ENCODE measurements around the gene DLL1. TPM values are rescaled to one million over a fixed set of nuclear protein-coding genes. Genes with fewer than 3 reads are reported as not detected.

DLL1 gene
- total and polyA plus RNA-seq, 8 donors: 10.8 to 21.6 (median 15.3) TPM

DNA sequence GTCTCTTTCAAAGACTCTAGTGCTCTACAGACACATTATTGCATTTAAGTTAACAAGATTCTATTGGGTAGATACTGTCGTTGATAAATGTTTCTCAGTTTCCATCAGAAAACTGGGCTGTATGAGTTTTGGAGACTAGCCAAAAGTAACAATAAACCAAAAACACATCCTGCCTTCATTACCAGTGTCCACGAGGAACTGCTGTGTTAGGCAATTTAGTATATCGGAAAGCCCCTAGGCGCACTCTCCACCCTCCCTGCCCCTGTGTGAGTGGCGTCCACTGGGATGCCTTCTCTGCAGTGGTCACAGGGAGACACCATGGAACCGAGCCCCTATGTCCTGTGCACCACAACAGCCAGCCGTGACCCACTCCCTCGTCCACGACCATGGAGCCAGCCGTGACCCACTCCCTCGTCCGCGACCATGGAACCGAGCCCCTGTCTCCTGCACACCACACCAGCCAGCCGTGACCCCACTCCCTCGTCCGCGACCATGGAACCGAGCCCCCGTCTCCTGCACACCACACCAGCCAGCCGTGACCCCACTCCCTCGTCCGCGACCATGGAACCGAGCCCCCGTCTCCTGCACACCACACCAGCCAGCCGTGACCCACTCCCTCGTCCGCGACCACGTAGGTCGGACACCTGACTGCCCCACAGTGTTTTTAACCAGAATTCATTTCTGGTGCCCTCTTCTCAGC, 35.3 kb downstream of the DLL1 start:
- DNase-seq (peak in 1 of 6 donors; percentile 48), ATAC-seq (no peak), FAIRE-seq (no peak)
- H3K9me3 ChIP-seq: no peaks in the 10 kb centered on the region
- TF ChIP-seq CTCF (IDR thresholded peaks at IDR 0.05): no peak
- H3K27me3 ChIP-seq: no peaks in the 10 kb centered on the region
- H3K36me3 ChIP-seq: no peaks in the 10 kb centered on the region
- H3K27ac ChIP-seq: no peak overlapping the region
- 92 to 93% methylated on average over 26 to 32 of the region's 32 CpGs for WGBS, 2 donors
- intact Hi-C loops (cut with DNase I): no loop called here
- H3K4me1 ChIP-seq: peaks cover 0 to 5% (median 1%) of the 10 kb centered on the region in 3 donors
- no peak overlapping the region for H3K4me3 ChIP-seq

- no peaks in the 10 kb centered on the region for H3K9me3 ChIP-seq
- FAIRE-seq: no peak
- no peaks in the 10 kb centered on the region for H3K27me3 ChIP-seq
- intact Hi-C loops (cut with DNase I): no loop called here
- no peaks in the 10 kb centered on the region for H3K36me3 ChIP-seq
- WGBS, 2 donors: 86 to 92% methylated on average over 14 of the region's 14 CpGs
- peak in 1 of 6 donors; percentile 39 for DNase-seq
- no peak overlapping the region for H3K4me3 ChIP-seq
- no peak for TF ChIP-seq CTCF (IDR thresholded peaks at IDR 0.05)
- no peak overlapping the region for H3K27ac ChIP-seq
- peaks cover 0 to 2% (median 0%) of the 10 kb centered on the region in 3 donors for H3K4me1 ChIP-seq
- no peak for ATAC-seq
These were observed 36.3 kb downstream of the DLL1 start for GRCh38 chr6:170254315-170255213.

DNA sequence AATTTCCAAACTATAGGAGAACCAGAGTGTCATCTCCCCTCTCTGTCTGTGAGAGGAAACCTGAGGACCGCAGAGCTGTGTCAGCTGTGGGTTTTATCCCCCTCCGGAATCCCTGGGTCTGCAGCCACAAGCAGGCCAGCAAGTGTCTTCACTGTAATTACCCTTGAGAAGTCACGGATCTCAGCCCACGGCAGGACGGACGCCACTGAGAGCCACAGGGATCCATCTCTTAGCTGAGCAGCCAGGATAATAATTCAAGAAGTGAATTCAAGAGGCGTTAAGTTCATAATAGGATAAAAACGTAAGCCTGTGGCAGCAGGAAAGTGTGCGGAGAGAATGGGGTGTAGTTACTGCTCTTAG, 37.0 kb downstream of the DLL1 start:
- Histone ChIP-seq H3K4me1 (no peaks in the 10 kb centered on the region), H3K9me3 (no peaks in the 10 kb centered on the region), H3K4me3 (no peak overlapping the region), H3K27me3 (no peaks in the 10 kb centered on the region), H3K36me3 (no peaks in the 10 kb centered on the region), H3K27ac (no peak overlapping the region)
- intact Hi-C loops (cut with DNase I): no loop called here
- ATAC-seq (no peak), FAIRE-seq (no peak), DNase-seq (no peak)
- TF ChIP-seq CTCF (IDR thresholded peaks at IDR 0.05): no peak
- WGBS, 2 donors: 94 to 96% methylated on average over 9 of the region's 9 CpGs

DNA sequence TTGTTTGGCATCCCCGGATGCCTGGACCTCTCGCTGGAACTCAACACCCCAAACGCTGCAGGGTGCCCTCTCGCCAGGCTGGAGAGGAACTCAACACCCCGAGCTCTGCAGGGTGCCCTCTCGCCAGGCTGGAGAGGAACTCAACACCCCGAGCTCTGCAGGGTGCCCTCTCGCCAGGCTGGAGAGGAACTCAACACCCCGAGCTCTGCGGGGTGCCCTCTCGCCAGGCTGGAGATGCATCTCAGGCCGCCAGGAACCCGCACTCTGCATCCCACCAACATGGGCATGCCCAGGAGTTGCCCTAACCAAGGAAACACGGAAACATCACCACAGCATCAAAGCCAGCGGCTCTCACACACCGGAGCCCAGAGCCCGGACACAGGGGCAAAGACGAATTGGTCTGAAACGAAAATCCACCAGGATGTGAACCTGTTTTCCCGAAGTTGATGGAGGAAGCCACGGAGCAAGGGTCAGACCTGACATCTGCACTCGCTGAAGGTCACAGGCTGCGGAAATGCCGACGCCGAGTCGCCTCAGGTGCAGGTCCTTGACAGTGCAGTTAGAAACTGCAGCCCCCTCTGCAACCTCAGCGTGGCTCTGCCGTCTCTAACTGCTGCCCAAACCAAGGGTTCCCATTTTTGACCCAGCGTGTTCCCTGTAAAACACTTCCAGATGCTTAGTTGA, 37.5 kb downstream of the DLL1 start:
- DNase-seq (peak in 1 of 6 donors; percentile 38), ATAC-seq (no peak), FAIRE-seq (no peak)
- WGBS, 2 donors: 88 to 90% methylated on average over 29 to 30 of the region's 30 CpGs
- no peak overlapping the region for H3K4me3 ChIP-seq
- no peak for TF ChIP-seq CTCF (IDR thresholded peaks at IDR 0.05)
- no peaks in the 10 kb centered on the region for H3K4me1 ChIP-seq
- H3K27me3 ChIP-seq: no peaks in the 10 kb centered on the region
- intact Hi-C loops (cut with DNase I): no loop called here
- no peak overlapping the region for H3K27ac ChIP-seq
- no peaks in the 10 kb centered on the region for H3K9me3 ChIP-seq
- H3K36me3 ChIP-seq: no peaks in the 10 kb centered on the region
